ENCODE results near the gene CYP11A1.

CYP11A1 gene

GRCh38 chr15:74387621-74388362 is 20.3 kb upstream of the CYP11A1 start:
- no peak overlapping the region for H3K9ac ChIP-seq (ENCODE audit: low read depth in 1 of 2, low read length in 2 of 2)
- no peaks in the 10 kb centered on the region for H3K9me3 ChIP-seq (ENCODE audit: control insufficient read depth in 1 of 2, low read length in 2 of 2)
- H3K27me3 ChIP-seq (ENCODE audit: control insufficient read depth in 1 of 2, insufficient read depth in 2 of 2, low read length in 2 of 2) = no peaks in the 10 kb centered on the region
- H3K4me1 ChIP-seq (ENCODE audit: control insufficient read depth in 1 of 2, insufficient read depth in 2 of 2, low read length in 2 of 2) = peaks cover 12 to 14% of the 10 kb centered on the region in 2 donors
- no peak overlapping the region for H3K27ac ChIP-seq (ENCODE audit: low read depth, low read length)
- no peaks in the 10 kb centered on the region for H3K36me3 ChIP-seq (ENCODE audit: control insufficient read depth in 1 of 2, insufficient read depth in 2 of 2, low read length in 2 of 2)
- no peak overlapping the region for H3K4me3 ChIP-seq (ENCODE audit: low read depth in 1 of 2, low read length in 2 of 2)

GRCh38 chr15:74387141-74387541 is 19.7 kb upstream of the CYP11A1 start:
- H3K4me3 ChIP-seq (ENCODE audit: low read depth in 1 of 2, low read length in 2 of 2) = no peak overlapping the region
- H3K4me1 ChIP-seq (ENCODE audit: control insufficient read depth in 1 of 2, insufficient read depth in 2 of 2, low read length in 2 of 2) = peaks cover 12 to 14% of the 10 kb centered on the region in 2 donors
- no peaks in the 10 kb centered on the region for H3K27me3 ChIP-seq (ENCODE audit: control insufficient read depth in 1 of 2, insufficient read depth in 2 of 2, low read length in 2 of 2)
- no peaks in the 10 kb centered on the region for H3K36me3 ChIP-seq (ENCODE audit: control insufficient read depth in 1 of 2, insufficient read depth in 2 of 2, low read length in 2 of 2)
- no peak overlapping the region for H3K9ac ChIP-seq (ENCODE audit: low read depth in 1 of 2, low read length in 2 of 2)
- H3K27ac ChIP-seq (ENCODE audit: low read depth, low read length) = no peak overlapping the region
- no peaks in the 10 kb centered on the region for H3K9me3 ChIP-seq (ENCODE audit: control insufficient read depth in 1 of 2, low read length in 2 of 2)

GRCh38 chr15:74386496-74387140 is 19.2 kb upstream of the CYP11A1 start:
- Histone ChIP-seq H3K27ac (ENCODE audit: low read depth, low read length) (no peak overlapping the region), H3K9ac (ENCODE audit: low read depth in 1 of 2, low read length in 2 of 2) (no peak overlapping the region), H3K4me3 (ENCODE audit: low read depth in 1 of 2, low read length in 2 of 2) (no peak overlapping the region), H3K27me3 (ENCODE audit: control insufficient read depth in 1 of 2, insufficient read depth in 2 of 2, low read length in 2 of 2) (no peaks in the 10 kb centered on the region), H3K9me3 (ENCODE audit: control insufficient read depth in 1 of 2, low read length in 2 of 2) (no peaks in the 10 kb centered on the region), H3K36me3 (ENCODE audit: control insufficient read depth in 1 of 2, insufficient read depth in 2 of 2, low read length in 2 of 2) (no peaks in the 10 kb centered on the region), H3K4me1 (ENCODE audit: control insufficient read depth in 1 of 2, insufficient read depth in 2 of 2, low read length in 2 of 2) (peaks cover 12 to 14% of the 10 kb centered on the region in 2 donors)

GRCh38 chr15:74385733-74386132 is 18.3 kb upstream of the CYP11A1 start:
- Histone ChIP-seq H3K27ac (ENCODE audit: low read depth, low read length) (no peak overlapping the region), H3K4me1 (ENCODE audit: control insufficient read depth in 1 of 2, insufficient read depth in 2 of 2, low read length in 2 of 2) (peaks cover 12 to 14% of the 10 kb centered on the region in 2 donors), H3K9ac (ENCODE audit: low read depth in 1 of 2, low read length in 2 of 2) (no peak overlapping the region)

GRCh38 chr15:74384881-74385643 is 17.6 kb upstream of the CYP11A1 start:
- no peaks in the 10 kb centered on the region for H3K36me3 ChIP-seq (ENCODE audit: control insufficient read depth in 1 of 2, insufficient read depth in 2 of 2, low read length in 2 of 2)
- H3K9me3 ChIP-seq (ENCODE audit: control insufficient read depth in 1 of 2, low read length in 2 of 2) = no peaks in the 10 kb centered on the region
- no peak overlapping the region for H3K27ac ChIP-seq (ENCODE audit: low read depth, low read length)
- H3K4me3 ChIP-seq (ENCODE audit: low read depth in 1 of 2, low read length in 2 of 2) = no peak overlapping the region
- no peak overlapping the region for H3K9ac ChIP-seq (ENCODE audit: low read depth in 1 of 2, low read length in 2 of 2)
- peaks cover 12 to 14% of the 10 kb centered on the region in 2 donors for H3K4me1 ChIP-seq (ENCODE audit: control insufficient read depth in 1 of 2, insufficient read depth in 2 of 2, low read length in 2 of 2)
- no peaks in the 10 kb centered on the region for H3K27me3 ChIP-seq (ENCODE audit: control insufficient read depth in 1 of 2, insufficient read depth in 2 of 2, low read length in 2 of 2)

More at GRCh38 chr15:74385733-74386132, 18.3 kb upstream of the CYP11A1 start:
- Histone ChIP-seq H3K9me3 (ENCODE audit: control insufficient read depth in 1 of 2, low read length in 2 of 2) (no peaks in the 10 kb centered on the region), H3K4me3 (ENCODE audit: low read depth in 1 of 2, low read length in 2 of 2) (no peak overlapping the region), H3K36me3 (ENCODE audit: control insufficient read depth in 1 of 2, insufficient read depth in 2 of 2, low read length in 2 of 2) (no peaks in the 10 kb centered on the region), H3K27me3 (ENCODE audit: control insufficient read depth in 1 of 2, insufficient read depth in 2 of 2, low read length in 2 of 2) (no peaks in the 10 kb centered on the region)

GRCh38 chr15:74384566-74384880 is 17.1 kb upstream of the CYP11A1 start:
- Histone ChIP-seq H3K4me1 (ENCODE audit: control insufficient read depth in 1 of 2, insufficient read depth in 2 of 2, low read length in 2 of 2) (peaks cover 12 to 14% of the 10 kb centered on the region in 2 donors), H3K27ac (ENCODE audit: low read depth, low read length) (no peak overlapping the region), H3K4me3 (ENCODE audit: low read depth in 1 of 2, low read length in 2 of 2) (no peak overlapping the region), H3K36me3 (ENCODE audit: control insufficient read depth in 1 of 2, insufficient read depth in 2 of 2, low read length in 2 of 2) (no peaks in the 10 kb centered on the region), H3K9ac (ENCODE audit: low read depth in 1 of 2, low read length in 2 of 2) (no peak overlapping the region), H3K27me3 (ENCODE audit: control insufficient read depth in 1 of 2, insufficient read depth in 2 of 2, low read length in 2 of 2) (no peaks in the 10 kb centered on the region), H3K9me3 (ENCODE audit: control insufficient read depth in 1 of 2, low read length in 2 of 2) (no peaks in the 10 kb centered on the region)

GRCh38 chr15:74383695-74384565 is 16.5 kb upstream of the CYP11A1 start:
- H3K4me1 ChIP-seq (ENCODE audit: control insufficient read depth in 1 of 2, insufficient read depth in 2 of 2, low read length in 2 of 2) = peaks cover 12 to 17% of the 10 kb centered on the region in 2 donors
- H3K36me3 ChIP-seq (ENCODE audit: control insufficient read depth in 1 of 2, insufficient read depth in 2 of 2, low read length in 2 of 2) = no peaks in the 10 kb centered on the region
- no peak overlapping the region for H3K4me3 ChIP-seq (ENCODE audit: low read depth in 1 of 2, low read length in 2 of 2)
- H3K9ac ChIP-seq (ENCODE audit: low read depth in 1 of 2, low read length in 2 of 2) = no peak overlapping the region
- H3K27ac ChIP-seq (ENCODE audit: low read depth, low read length) = no peak overlapping the region
- no peaks in the 10 kb centered on the region for H3K9me3 ChIP-seq (ENCODE audit: control insufficient read depth in 1 of 2, low read length in 2 of 2)
- H3K27me3 ChIP-seq (ENCODE audit: control insufficient read depth in 1 of 2, insufficient read depth in 2 of 2, low read length in 2 of 2) = no peaks in the 10 kb centered on the region

- peaks cover 12 to 19% of the 10 kb centered on the region in 2 donors for H3K4me1 ChIP-seq (ENCODE audit: control insufficient read depth in 1 of 2, insufficient read depth in 2 of 2, low read length in 2 of 2)
- no peaks in the 10 kb centered on the region for H3K9me3 ChIP-seq (ENCODE audit: control insufficient read depth in 1 of 2, low read length in 2 of 2)
- no peaks in the 10 kb centered on the region for H3K36me3 ChIP-seq (ENCODE audit: control insufficient read depth in 1 of 2, insufficient read depth in 2 of 2, low read length in 2 of 2)
- no peak overlapping the region for H3K4me3 ChIP-seq (ENCODE audit: low read depth in 1 of 2, low read length in 2 of 2)
- no peaks in the 10 kb centered on the region for H3K27me3 ChIP-seq (ENCODE audit: control insufficient read depth in 1 of 2, insufficient read depth in 2 of 2, low read length in 2 of 2)
- no peak overlapping the region for H3K27ac ChIP-seq (ENCODE audit: low read depth, low read length)
- no peak overlapping the region for H3K9ac ChIP-seq (ENCODE audit: low read depth in 1 of 2, low read length in 2 of 2)
Observed at GRCh38 chr15:74383286-74383685, 15.8 kb upstream of the CYP11A1 start.

- no peak overlapping the region for H3K9ac ChIP-seq (ENCODE audit: low read depth in 1 of 2, low read length in 2 of 2)
- H3K36me3 ChIP-seq (ENCODE audit: control insufficient read depth in 1 of 2, insufficient read depth in 2 of 2, low read length in 2 of 2) = no peaks in the 10 kb centered on the region
- no peaks in the 10 kb centered on the region for H3K27me3 ChIP-seq (ENCODE audit: control insufficient read depth in 1 of 2, insufficient read depth in 2 of 2, low read length in 2 of 2)
- H3K27ac ChIP-seq (ENCODE audit: low read depth, low read length) = no peak overlapping the region
- H3K9me3 ChIP-seq (ENCODE audit: control insufficient read depth in 1 of 2, low read length in 2 of 2) = no peaks in the 10 kb centered on the region
- no peak overlapping the region for H3K4me3 ChIP-seq (ENCODE audit: low read depth in 1 of 2, low read length in 2 of 2)
- peaks cover 12 to 19% of the 10 kb centered on the region in 2 donors for H3K4me1 ChIP-seq (ENCODE audit: control insufficient read depth in 1 of 2, insufficient read depth in 2 of 2, low read length in 2 of 2)
Observed at GRCh38 chr15:74382004-74382816, 14.8 kb upstream of the CYP11A1 start.

Measured in duodenal mucosa (tissue), 2 donors.